ENCODE data around the gene STAC.

The STAC gene

DNA sequence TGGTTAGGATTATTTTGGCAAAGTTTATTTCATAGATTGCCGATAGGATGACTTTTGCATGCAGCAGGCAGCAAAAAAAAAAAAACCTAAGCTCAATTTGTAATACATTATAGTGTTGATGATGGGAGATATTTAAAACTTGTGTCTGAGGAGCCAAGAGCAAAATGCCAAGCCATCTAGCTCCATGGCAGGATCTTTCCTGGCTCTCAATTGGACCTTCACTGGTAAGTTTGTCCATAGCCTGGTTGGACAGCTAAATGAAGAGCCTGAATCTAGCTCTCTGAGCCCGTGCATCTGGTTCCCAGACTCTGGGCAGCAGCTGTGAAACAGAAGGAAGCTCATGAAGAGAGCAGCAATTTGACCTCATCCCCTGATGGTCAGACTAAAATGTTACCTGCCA lies 17.5 kb downstream of the STAC start:
- Mint-ChIP-seq H3K4me1 (no peaks in the 10 kb centered on the region), H3K27ac (no peak overlapping the region), H3K4me3 (no peak overlapping the region), H3K9me3 (no peaks in the 10 kb centered on the region), H3K27me3 (peaks cover 10% of the 10 kb centered on the region)
- ATAC-seq = no peak
- no peak for DNase-seq

DNA sequence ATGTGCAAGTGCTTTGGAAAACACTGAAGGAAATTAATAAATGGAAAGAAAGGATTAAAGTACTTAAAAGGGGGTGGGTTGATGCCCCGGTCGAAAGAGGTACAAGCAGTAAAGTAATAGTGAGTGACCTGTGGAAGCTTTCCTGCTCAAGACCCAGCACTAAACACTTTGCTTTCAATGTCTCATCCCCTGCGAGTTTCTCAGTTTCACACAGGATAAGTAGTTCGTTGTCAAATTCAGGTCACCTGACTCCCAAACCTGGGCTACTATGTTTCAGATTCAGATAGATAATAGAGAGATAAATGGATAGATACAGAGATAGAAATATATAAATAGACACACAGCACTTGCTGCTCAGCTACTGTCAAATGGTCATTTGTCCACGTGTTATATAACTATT lies 19.6 kb downstream of the STAC start:
- no peaks in the 10 kb centered on the region for H3K4me1 Mint-ChIP-seq
- H3K27me3 Mint-ChIP-seq = no peaks in the 10 kb centered on the region
- ATAC-seq (no peak), DNase-seq (no peak)
- no peak overlapping the region for H3K4me3 Mint-ChIP-seq
- H3K9me3 Mint-ChIP-seq = no peaks in the 10 kb centered on the region
- no peak overlapping the region for H3K27ac Mint-ChIP-seq

GRCh38 chr3:36401056-36401455 lies 20.8 kb downstream of the STAC start:
- Mint-ChIP-seq H3K4me1 (no peaks in the 10 kb centered on the region), H3K27ac (no peak overlapping the region), H3K9me3 (no peaks in the 10 kb centered on the region), H3K27me3 (no peaks in the 10 kb centered on the region), H3K4me3 (no peak overlapping the region)
- DNase-seq (no peak), ATAC-seq (no peak)

GRCh38 chr3:36403661-36404060 lies 23.4 kb downstream of the STAC start:
- H3K27ac Mint-ChIP-seq = no peak overlapping the region
- ATAC-seq (no peak), DNase-seq (no peak)
- H3K27me3 Mint-ChIP-seq = no peaks in the 10 kb centered on the region
- no peak overlapping the region for H3K4me3 Mint-ChIP-seq
- no peaks in the 10 kb centered on the region for H3K9me3 Mint-ChIP-seq
- H3K4me1 Mint-ChIP-seq = no peaks in the 10 kb centered on the region

DNA sequence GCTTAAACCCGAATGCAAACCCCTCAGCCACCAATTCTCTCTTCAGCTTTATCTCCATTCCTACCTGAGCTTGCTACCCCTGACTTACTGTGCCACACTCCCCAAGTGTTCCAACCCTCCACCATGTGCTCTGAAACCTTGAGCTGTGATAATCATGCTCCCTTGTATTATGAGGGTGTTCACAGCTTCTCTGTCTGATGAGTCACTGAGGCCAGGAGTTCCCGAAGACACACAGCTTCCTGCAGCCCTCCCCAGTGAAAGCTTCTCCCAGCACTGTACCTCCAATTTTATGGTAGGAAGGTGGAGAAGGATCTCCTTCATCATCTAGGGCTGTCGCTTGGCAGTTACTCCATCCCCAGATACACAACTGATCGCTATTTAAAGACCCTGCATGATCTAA lies 24.9 kb downstream of the STAC start:
- no peaks in the 10 kb centered on the region for H3K27me3 Mint-ChIP-seq

GRCh38 chr3:36408146-36408545 lies 27.8 kb downstream of the STAC start:
- Mint-ChIP-seq H3K4me3 (no peak overlapping the region), H3K9me3 (no peaks in the 10 kb centered on the region), H3K27me3 (no peaks in the 10 kb centered on the region), H3K4me1 (no peaks in the 10 kb centered on the region), H3K27ac (no peak overlapping the region)
- ATAC-seq (no peak), DNase-seq (no peak)

More for the DNA sequence above, 24.9 kb downstream of the STAC start:
- no peaks in the 10 kb centered on the region for H3K4me1 Mint-ChIP-seq
- ATAC-seq = no peak
- H3K9me3 Mint-ChIP-seq = no peaks in the 10 kb centered on the region
- H3K27ac Mint-ChIP-seq = no peak overlapping the region
- no peak overlapping the region for H3K4me3 Mint-ChIP-seq
- DNase-seq = no peak

DNA sequence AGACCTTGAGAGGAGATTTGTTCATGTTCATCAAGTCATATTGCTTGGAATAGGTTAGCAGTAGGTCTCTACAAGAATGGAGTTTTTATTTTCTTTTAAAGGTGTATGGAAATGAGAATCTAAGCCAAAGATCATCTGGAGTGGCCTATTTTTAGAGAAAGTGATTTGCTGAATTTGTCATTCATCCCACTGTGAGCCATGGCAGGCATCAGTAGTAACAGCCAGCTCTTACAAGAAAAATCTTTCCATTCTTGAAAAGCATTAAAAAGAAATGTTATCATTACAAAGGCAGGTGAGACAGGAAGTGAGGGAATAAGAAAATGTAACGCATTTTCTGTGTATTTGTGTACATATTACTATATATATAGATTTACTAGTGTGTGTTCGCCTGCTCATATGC lies 29.6 kb downstream of the STAC start:
- no peaks in the 10 kb centered on the region for H3K27me3 Mint-ChIP-seq
- H3K27ac Mint-ChIP-seq = no peak overlapping the region
- no peak overlapping the region for H3K4me3 Mint-ChIP-seq
- H3K4me1 Mint-ChIP-seq = no peaks in the 10 kb centered on the region
- DNase-seq = no peak
- no peaks in the 10 kb centered on the region for H3K9me3 Mint-ChIP-seq
- no peak for ATAC-seq

DNA sequence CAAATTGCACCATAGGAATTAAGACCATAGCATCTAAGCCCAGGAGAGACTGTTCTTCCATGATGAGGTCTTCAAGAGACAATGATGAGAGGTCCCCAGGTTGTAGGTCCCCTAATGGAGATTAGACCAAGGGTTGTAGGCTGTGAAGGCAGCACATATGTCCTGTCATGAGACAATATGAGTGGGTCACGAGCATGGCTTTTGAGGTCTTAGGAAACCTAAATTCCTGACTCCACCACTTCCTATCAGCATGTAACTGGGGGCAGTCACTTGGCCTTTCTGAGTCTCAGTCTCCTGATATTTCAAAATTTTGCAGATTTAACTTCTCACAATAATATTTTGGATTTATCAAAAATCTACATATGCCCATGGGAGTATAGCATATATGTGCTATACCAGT lies 31.3 kb downstream of the STAC start:
- Mint-ChIP-seq H3K27me3 (no peaks in the 10 kb centered on the region), H3K27ac (no peak overlapping the region)

GRCh38 chr3:36416599-36416998 lies 36.3 kb downstream of the STAC start:
- DNase-seq (no peak), ATAC-seq (no peak)
- H3K4me1 Mint-ChIP-seq = no peaks in the 10 kb centered on the region
- no peak overlapping the region for H3K4me3 Mint-ChIP-seq
- H3K9me3 Mint-ChIP-seq = no peaks in the 10 kb centered on the region
- H3K27ac Mint-ChIP-seq = no peak overlapping the region
- no peaks in the 10 kb centered on the region for H3K27me3 Mint-ChIP-seq

More for the DNA sequence above, 31.3 kb downstream of the STAC start:
- H3K4me1 Mint-ChIP-seq = no peaks in the 10 kb centered on the region
- no peak for DNase-seq
- H3K9me3 Mint-ChIP-seq = no peaks in the 10 kb centered on the region
- no peak overlapping the region for H3K4me3 Mint-ChIP-seq
- no peak for ATAC-seq

- H3K4me3 Mint-ChIP-seq = no peak overlapping the region
- no peaks in the 10 kb centered on the region for H3K9me3 Mint-ChIP-seq
- H3K27ac Mint-ChIP-seq = no peak overlapping the region
Observed at GRCh38 chr3:36417237-36417636, 36.9 kb downstream of the STAC start.

GRCh38 chr3:36418296-36418695 lies 38.0 kb downstream of the STAC start:
- no peaks in the 10 kb centered on the region for H3K27me3 Mint-ChIP-seq
- no peak overlapping the region for H3K4me3 Mint-ChIP-seq
- DNase-seq (no peak), ATAC-seq (no peak)
- no peaks in the 10 kb centered on the region for H3K9me3 Mint-ChIP-seq
- H3K4me1 Mint-ChIP-seq = no peaks in the 10 kb centered on the region
- H3K27ac Mint-ChIP-seq = no peak overlapping the region

More at GRCh38 chr3:36417237-36417636, 36.9 kb downstream of the STAC start:
- DNase-seq (no peak), ATAC-seq (no peak)
- Mint-ChIP-seq H3K27me3 (no peaks in the 10 kb centered on the region), H3K4me1 (no peaks in the 10 kb centered on the region)

DNA sequence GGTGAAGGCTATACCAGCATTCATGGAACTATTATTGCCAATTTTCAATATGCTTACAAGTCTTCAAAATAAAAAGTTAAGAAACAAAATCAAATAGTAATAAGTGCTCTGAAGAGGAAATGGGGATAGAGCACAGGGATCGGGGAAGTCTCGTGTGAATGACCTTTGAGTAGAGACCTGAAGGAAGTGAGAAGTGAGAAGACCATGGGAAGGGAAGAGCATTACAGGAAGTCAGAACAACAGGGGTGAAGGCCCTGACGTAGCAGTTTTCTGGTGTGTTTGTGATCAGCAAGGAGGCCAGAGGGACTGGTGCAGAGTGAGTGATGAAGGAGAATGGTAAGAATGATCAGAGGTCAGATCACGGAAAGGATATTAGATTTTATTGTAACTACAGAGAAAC lies 48.1 kb downstream of the STAC start:
- no peak overlapping the region for H3K4me3 Mint-ChIP-seq
- no peaks in the 10 kb centered on the region for H3K9me3 Mint-ChIP-seq
- DNase-seq (no peak), ATAC-seq (no peak)
- H3K27me3 Mint-ChIP-seq = no peaks in the 10 kb centered on the region
- no peaks in the 10 kb centered on the region for H3K4me1 Mint-ChIP-seq
- no peak overlapping the region for H3K27ac Mint-ChIP-seq

DNA sequence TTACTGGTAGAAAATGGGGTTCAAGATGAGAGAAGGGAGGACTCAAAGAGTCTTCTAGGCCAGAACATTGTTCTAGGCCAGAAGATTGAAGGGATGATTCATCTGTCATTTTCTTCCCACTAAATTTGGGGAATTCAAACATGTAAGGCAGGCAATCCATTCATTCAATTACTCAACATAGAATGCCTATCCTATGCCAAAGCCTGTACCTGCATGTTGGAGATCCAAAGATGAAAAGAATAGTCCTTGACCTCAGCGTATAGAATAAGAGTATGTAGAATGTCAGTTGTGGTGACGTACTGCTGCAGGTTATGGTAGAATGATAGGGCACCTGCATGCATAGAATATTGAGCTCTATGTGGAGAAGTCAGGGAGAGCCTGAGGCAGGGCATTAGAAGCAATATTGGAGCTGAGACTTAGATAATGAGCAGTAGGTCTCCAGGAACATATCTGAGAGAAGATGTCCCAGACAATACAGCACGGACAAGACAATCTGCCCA lies 49.7 kb downstream of the STAC start:
- ATAC-seq = no peak

DNA sequence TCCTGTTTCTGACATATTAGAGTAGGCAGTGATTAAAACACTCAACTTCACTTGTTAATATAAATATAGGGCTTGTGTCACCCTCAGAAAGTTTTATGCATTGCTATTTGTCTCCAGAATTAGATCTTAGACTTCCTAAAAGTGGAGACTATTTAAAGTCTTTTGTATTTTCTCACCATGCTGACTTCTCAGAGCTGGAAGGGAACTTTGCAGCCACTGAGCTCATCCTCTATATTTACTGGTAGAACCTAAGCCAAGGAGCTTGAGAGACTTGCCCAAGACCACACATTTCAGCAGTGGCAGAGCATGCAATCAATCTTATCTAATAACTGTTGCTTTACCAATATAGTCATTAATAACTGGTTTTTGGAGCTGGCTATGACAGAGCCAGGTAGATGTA lies 53.2 kb downstream of the STAC start:
- no peak for ATAC-seq
- DNase-seq = no peak
- no peaks in the 10 kb centered on the region for H3K27me3 Mint-ChIP-seq
- no peak overlapping the region for H3K4me3 Mint-ChIP-seq
- no peak overlapping the region for H3K27ac Mint-ChIP-seq
- H3K4me1 Mint-ChIP-seq = no peaks in the 10 kb centered on the region
- no peaks in the 10 kb centered on the region for H3K9me3 Mint-ChIP-seq

More for the DNA sequence above, 49.7 kb downstream of the STAC start:
- Mint-ChIP-seq H3K9me3 (no peaks in the 10 kb centered on the region), H3K4me1 (no peaks in the 10 kb centered on the region), H3K4me3 (no peak overlapping the region), H3K27ac (no peak overlapping the region), H3K27me3 (no peaks in the 10 kb centered on the region)
- DNase-seq = no peak

DNA sequence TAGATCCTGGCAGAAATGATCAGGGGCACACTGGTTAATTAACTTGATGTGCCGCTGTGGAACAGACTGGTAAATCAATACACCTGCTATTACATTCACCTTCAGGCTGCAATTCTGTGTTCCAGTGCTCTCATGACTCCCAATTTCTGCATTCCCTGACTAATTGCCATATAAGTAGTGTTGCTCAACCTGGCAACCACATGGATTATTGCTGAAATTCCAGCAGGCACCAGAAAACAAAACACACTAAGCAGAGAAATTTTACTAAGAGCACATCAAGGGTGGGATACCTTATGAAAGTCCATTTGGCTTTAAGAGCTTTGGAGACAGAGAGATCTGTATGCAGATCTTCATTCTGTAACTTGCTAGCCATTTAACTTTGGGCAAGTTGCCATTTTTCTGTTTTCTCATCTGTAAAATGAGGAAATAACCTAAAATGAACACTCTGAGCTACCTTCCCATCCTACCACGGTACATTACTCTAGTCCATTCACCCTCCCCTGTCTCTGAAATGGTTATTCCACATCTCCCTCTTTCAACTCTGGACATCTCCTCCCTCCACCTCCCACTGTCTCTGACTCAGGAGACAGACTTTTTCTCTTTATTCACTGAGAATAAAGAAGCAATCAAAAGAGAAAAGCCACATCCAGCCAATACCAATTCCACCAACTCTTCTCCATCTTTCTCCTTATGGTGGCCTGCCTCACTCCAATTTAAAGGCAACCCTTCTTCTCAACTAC lies 54.6 kb downstream of the STAC start:
- ATAC-seq (no peak), DNase-seq (no peak)
- no peaks in the 10 kb centered on the region for H3K9me3 Mint-ChIP-seq
- H3K27me3 Mint-ChIP-seq = no peaks in the 10 kb centered on the region
- H3K27ac Mint-ChIP-seq = no peak overlapping the region
- H3K4me3 Mint-ChIP-seq = no peak overlapping the region
- no peaks in the 10 kb centered on the region for H3K4me1 Mint-ChIP-seq

GRCh38 chr3:36443028-36443686 lies 62.9 kb downstream of the STAC start:
- DNase-seq = no peak
- Mint-ChIP-seq H3K4me3 (no peak overlapping the region), H3K4me1 (no peaks in the 10 kb centered on the region), H3K27me3 (no peaks in the 10 kb centered on the region), H3K9me3 (no peaks in the 10 kb centered on the region), H3K27ac (no peak overlapping the region)
- peak; percentile 37 for ATAC-seq

Data from stimulated activated naive CD8-positive, alpha-beta T cell treated with anti-CD3 and anti-CD28 coated beads, Interleukin-15, amount 100 ng/mL, for 72 hours (primary cell).